Esophagus muscularis mucosa (tissue), 4 donors: ENCODE measurements around the gene DNAL1. TPM values are rescaled to one million over a fixed set of nuclear protein-coding genes. Genes with fewer than 3 reads are reported as not detected.
A peak's percentile ranks its signal among the peaks of the same experiment; 100 is the strongest.

Source experiments
- DNase-seq: peaks from one replicate; pipeline ENCODE4 v3.0.0-alpha.2; 2017; ENCODE audit errors: extremely low spot score
- H3K27ac ChIP-seq, 4 donors: fragments of 200-600 bp; sonication (generic); replicated peaks in 1 of 4; 1 replicate in 3 of 4; 2 replicates in 1 of 4; pipeline ENCODE4 v1.5.1; 2016 to 2019; ENCODE audit warnings: mild to moderate bottlenecking in 1 of 4
- H3K27me3 ChIP-seq, 4 donors: fragments of 200-600 bp; sonication (generic); one replicate each; pipeline versions ENCODE4 v1.5.1 to v1.6.0; 2016 to 2019
- H3K36me3 ChIP-seq, 4 donors: fragments of 200-600 bp; sonication (generic); one replicate each; pipeline ENCODE4 v1.5.1; 2016 to 2019
- H3K4me1 ChIP-seq, 4 donors: fragments of 200-600 bp; sonication (generic); one replicate each; pipeline ENCODE4 v1.5.1; 2016 to 2019
- H3K4me3 ChIP-seq, 4 donors: fragments of 200-600 bp; sonication (generic); 1 replicate in 2 of 4; 2 replicates in 2 of 4; pipeline ENCODE4 v1.5.1; 2016 to 2019; ENCODE audit warnings: mild to moderate bottlenecking in 4 of 4, moderate library complexity in 1 of 4
- H3K9me3 ChIP-seq, 4 donors: fragments of 200-600 bp; sonication (generic); 1 replicate in 3 of 4; 2 replicates in 1 of 4; pipeline ENCODE4 v1.5.1; 2016 to 2019
- EP300 ChIP-seq: sonication (generic); formaldehyde crosslinking; IDR thresholded peaks from one replicate; pipeline ENCODE4 v1.6.1; 2017; ENCODE audit warnings: antibody characterized with exemption
- POLR2A ChIP-seq: fragments of 450-650 bp; IDR thresholded peaks from one replicate; pipeline ENCODE4 v1.6.1; 2017; ENCODE audit warnings: antibody characterized with exemption, moderate library complexity, mild to moderate bottlenecking, low read depth
- POLR2AphosphoS5 ChIP-seq, 2 donors: sonication (generic); formaldehyde crosslinking; IDR thresholded peaks; one replicate each; pipeline ENCODE4 v1.6.1; 2017; ENCODE audit warnings: antibody characterized with exemption in 2 of 2
- WGBS: methylation state at CpG from one replicate; pipeline ENCODE4 v1.1.5; 2018; 5-methylcytosine and 5-hydroxymethylcytosine counted together
- intact Hi-C: fragments of 100-400 bp; cut with DNase I; formaldehyde crosslinking; loops from one replicate; pipeline ENCODE4 v1.15.1; 2023
- total RNA-seq, 4 donors: library from RNA; depleted of rRNA; stranded (reverse); fragments of >200 nt; gene quantifications; one replicate each; pipeline versions ENCODE4 v1.1.0 to v1.2.1, GENCODE V29; 2016
- TF ChIP-seq, protein P1 (sequence below), 3 experiments: fragments of 200-600 bp in 2 of 3; fragments of 450-650 bp in 1 of 3; sonication (generic) in 2 of 3; IDR thresholded peaks; one replicate each; pipeline ENCODE4 v1.5.1; 2017 to 2019; ENCODE audit warnings: antibody characterized with exemption in 3 of 3, mild to moderate bottlenecking in 2 of 3, moderate library complexity in 1 of 3

The DNAL1 gene
- total RNA-seq, 4 donors from 2014 or later, result 6.2 to 13.7 (median 10.4) TPM

DNA sequence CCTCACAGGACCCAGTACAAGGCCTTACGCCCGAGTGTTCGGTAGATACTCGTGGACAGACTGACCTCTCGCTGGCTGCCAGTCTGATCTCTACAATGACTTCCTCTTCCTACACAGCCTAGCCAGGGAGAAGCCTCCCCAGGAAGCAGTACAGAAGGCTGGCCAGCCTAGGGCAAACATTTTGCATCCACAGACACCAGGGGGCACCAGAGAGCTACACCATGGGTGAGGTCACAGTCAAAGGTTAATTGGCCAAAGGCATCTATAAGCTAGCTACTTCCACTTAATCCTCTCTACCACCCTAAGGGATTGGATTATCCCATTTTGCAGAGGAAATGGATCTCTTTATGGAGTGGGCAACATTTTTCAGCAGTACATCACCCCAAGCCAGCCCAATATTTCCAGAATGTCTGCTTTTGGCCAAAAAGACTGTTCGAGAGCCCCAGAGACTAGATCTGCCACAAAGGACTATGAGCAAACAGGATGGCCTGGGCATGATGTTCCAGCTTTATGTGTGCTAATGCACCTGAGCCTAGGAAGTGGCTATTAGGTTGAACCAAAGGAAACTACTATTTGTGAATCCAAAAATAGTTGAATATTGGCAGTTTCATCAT lies 84.0 kb downstream of the DNAL1 start:
- intact Hi-C loops, result loop anchor here (2.0 to 10.0 kb wide), 2 partner anchors 96 to 156 kb away; partner anchors contain the start of gene ZNF410
- DNase-seq, result peak; percentile 95
- peaks cover 64 to 84% (median 79%) of the 10 kb centered on the region in 4 donors for H3K4me1 ChIP-seq
- peak; percentile 58 to 77 for TF ChIP-seq POLR2AphosphoS5 (IDR thresholded peaks at IDR 0.05)
- TF ChIP-seq, protein P1, sequence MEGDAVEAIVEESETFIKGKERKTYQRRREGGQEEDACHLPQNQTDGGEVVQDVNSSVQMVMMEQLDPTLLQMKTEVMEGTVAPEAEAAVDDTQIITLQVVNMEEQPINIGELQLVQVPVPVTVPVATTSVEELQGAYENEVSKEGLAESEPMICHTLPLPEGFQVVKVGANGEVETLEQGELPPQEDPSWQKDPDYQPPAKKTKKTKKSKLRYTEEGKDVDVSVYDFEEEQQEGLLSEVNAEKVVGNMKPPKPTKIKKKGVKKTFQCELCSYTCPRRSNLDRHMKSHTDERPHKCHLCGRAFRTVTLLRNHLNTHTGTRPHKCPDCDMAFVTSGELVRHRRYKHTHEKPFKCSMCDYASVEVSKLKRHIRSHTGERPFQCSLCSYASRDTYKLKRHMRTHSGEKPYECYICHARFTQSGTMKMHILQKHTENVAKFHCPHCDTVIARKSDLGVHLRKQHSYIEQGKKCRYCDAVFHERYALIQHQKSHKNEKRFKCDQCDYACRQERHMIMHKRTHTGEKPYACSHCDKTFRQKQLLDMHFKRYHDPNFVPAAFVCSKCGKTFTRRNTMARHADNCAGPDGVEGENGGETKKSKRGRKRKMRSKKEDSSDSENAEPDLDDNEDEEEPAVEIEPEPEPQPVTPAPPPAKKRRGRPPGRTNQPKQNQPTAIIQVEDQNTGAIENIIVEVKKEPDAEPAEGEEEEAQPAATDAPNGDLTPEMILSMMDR (IDR thresholded peaks at IDR 0.05), result peak; percentile 94 to 95 (median 95)
- no peak for TF ChIP-seq POLR2A
- peak overlapping the region; percentile 65 to 98 (median 90) for H3K27ac ChIP-seq
- no peaks in the 10 kb centered on the region for H3K9me3 ChIP-seq
- H3K27me3 ChIP-seq, result no peaks in the 10 kb centered on the region
- 17% methylated on average over 6 of the region's 6 CpGs for WGBS
- H3K36me3 ChIP-seq, result peaks cover 27 to 86% (median 56%) of the 10 kb centered on the region in 4 donors
- no peak overlapping the region for H3K4me3 ChIP-seq

DNA sequence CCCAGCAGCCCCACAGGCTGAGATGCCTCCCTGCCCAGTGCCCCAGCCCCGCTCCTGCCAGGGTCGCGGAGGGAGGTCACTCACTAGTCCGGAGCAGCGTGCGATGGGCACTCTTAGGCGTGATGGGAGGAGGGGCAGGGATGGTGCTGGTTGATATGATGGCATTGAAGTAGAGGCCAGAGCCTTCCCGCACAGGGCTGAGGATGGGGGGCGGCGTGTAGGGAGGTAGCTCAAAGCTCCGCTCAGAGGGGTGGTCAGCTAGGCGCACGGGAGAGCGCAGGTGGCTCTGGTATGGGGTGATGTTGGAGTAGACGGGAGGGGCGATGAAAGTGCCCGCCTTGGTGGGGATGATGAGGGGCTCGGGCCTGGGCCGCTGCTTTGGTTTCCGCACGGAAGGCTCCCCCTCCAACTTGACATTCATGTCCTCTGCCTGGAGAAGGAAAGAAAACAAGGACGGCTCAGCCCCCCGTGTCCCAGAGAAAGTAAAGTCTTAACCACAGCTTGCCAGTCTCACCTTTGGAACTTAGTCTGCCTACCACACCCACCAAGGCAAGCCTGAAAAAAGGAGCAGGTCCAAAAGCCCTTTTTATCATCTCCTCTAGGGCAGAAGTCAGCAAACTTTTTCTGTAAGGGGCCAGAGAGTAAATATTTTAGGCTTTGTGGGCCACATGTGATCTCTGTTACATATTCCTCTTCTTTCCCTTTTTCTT lies 84.9 kb downstream of the DNAL1 start:
- H3K4me3 ChIP-seq, result no peak overlapping the region
- TF ChIP-seq POLR2A, result no peak
- no peak for TF ChIP-seq POLR2AphosphoS5 (IDR thresholded peaks at IDR 0.05)
- TF ChIP-seq, protein P1 (IDR thresholded peaks at IDR 0.05), result no peak
- TF ChIP-seq EP300, result no peak
- no peaks in the 10 kb centered on the region for H3K27me3 ChIP-seq
- peak; percentile 50 for DNase-seq
- 91% methylated on average over 23 of the region's 23 CpGs for WGBS
- no peaks in the 10 kb centered on the region for H3K9me3 ChIP-seq
- H3K27ac ChIP-seq, result peak overlapping the region; percentile 65 to 98 (median 81)
- peaks cover 32 to 92% (median 60%) of the 10 kb centered on the region in 4 donors for H3K36me3 ChIP-seq
- H3K4me1 ChIP-seq, result peaks cover 55 to 75% (median 71%) of the 10 kb centered on the region in 4 donors
- intact Hi-C loops, result loop anchor here (2.0 to 10.0 kb wide), 2 partner anchors 95 to 155 kb away; partner anchors contain the start of gene ZNF410

DNA sequence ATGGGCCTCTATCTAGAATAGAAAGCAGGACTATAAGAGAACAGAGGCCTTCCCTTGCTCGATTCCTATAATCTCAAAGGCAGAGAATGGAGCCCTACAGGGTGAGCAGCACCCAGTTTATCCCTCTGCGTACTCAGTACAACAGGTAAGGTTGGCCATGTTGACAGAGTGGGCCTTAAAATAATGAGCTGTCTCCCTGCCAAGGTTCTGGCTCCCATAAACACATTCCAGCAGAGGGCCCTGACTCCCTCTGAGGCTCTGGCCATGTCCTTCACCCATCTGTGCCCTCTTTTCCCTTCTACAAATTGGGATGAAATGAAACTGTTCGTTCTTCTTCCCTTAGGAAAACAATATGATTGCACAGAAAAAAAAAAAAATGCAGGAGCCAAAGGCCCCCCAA lies 86.3 kb downstream of the DNAL1 start:
- no peaks in the 10 kb centered on the region for H3K27me3 ChIP-seq
- H3K36me3 ChIP-seq, result peaks cover 28 to 92% (median 56%) of the 10 kb centered on the region in 4 donors
- H3K4me1 ChIP-seq, result peaks cover 41 to 61% (median 57%) of the 10 kb centered on the region in 4 donors
- H3K9me3 ChIP-seq, result no peaks in the 10 kb centered on the region
- no peak for DNase-seq
- H3K27ac ChIP-seq, result peak overlapping the region; percentile 65 to 98 (median 81)
- intact Hi-C loops, result no loop called here
- TF ChIP-seq, protein P1 (IDR thresholded peaks at IDR 0.05), result peak in 2 of 3 experiments; percentile 19 to 27
- TF ChIP-seq POLR2AphosphoS5 (IDR thresholded peaks at IDR 0.05) (peak in 1 of 2 donors; percentile 28), EP300 (no peak), POLR2A (no peak)
- 46% methylated on average over 3 of the region's 3 CpGs for WGBS
- H3K4me3 ChIP-seq, result no peak overlapping the region

DNA sequence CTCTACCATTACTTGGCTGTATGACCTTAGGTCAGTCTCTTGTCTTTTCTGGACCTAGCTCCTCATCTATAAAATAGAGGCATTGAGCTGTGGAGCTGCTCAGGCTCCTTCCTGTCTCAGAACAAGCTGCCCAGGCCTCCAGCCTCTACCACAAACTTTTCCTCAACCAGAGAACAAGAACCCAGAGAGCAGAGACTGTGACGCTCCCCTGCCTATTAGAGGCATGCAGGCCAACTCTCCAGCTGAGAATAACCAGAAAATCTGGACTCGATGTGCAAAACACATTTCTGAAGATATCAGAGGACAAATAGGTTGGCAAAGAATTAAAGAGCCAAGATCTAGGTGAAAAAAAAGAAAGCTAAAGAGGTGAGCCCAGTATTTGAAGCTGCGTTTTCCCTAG lies 87.2 kb downstream of the DNAL1 start:
- intact Hi-C loops, result no loop called here
- DNase-seq, result no peak
- H3K27me3 ChIP-seq, result no peaks in the 10 kb centered on the region
- H3K27ac ChIP-seq, result peak overlapping the region; percentile 23 to 98 (median 81)
- TF ChIP-seq, protein P1 (IDR thresholded peaks at IDR 0.05), result no peak
- no peak for TF ChIP-seq EP300
- no peak for TF ChIP-seq POLR2A
- no peak for TF ChIP-seq POLR2AphosphoS5 (IDR thresholded peaks at IDR 0.05)
- peaks cover 27 to 92% (median 56%) of the 10 kb centered on the region in 4 donors for H3K36me3 ChIP-seq
- no peaks in the 10 kb centered on the region for H3K9me3 ChIP-seq
- peaks cover 32 to 52% (median 48%) of the 10 kb centered on the region in 4 donors for H3K4me1 ChIP-seq
- 57% methylated on average over 2 of the region's 3 CpGs for WGBS
- no peak overlapping the region for H3K4me3 ChIP-seq
